Measurements from ENCODE around the gene USP48.

DNA sequence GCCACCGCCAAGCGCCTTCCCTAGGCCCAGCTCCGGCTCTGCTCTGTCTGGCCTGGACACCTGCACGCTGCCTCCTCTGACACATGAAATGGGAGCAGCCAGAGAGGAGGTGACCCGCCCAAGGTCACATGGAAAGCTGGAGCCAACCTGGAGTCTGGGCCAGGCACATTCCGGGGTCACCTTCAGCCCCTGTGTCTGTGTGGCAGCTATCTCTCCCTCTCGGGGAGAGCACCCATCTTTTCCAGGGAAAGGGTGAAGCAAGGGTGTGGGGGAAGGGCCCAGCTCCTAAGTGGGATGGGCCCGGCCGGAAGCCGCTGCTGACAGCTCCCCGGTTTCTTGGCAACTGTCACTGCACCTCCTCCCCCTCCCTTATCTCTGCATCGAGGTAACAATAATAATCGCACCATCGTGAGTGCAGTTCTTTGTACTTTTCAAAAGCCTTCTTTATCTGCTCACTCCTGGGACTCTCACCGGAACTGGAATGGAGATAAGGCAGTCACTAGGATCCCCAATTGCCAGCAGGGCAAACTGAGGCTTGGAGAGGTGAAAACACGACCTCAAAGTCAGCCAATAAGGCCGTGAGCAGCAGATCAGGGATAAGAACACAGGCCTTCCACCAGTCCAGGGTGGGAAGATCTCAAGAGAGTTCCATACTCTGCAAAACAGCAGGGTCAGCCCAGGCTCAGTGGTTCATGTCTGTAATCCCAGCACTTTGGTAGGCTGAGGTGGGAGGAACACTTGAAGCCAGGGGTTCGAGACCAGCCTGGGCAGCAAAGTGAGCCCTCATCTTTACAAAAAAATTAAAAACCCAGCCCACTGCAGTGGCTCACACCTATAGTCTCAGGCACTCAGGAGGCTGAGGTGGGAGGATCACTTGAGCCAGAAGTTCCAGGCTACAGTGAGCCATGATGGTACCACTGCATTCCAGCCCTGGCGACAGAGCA is 150.7 kb downstream of the USP48 start:
- TF ChIP-seq, protein P1, sequence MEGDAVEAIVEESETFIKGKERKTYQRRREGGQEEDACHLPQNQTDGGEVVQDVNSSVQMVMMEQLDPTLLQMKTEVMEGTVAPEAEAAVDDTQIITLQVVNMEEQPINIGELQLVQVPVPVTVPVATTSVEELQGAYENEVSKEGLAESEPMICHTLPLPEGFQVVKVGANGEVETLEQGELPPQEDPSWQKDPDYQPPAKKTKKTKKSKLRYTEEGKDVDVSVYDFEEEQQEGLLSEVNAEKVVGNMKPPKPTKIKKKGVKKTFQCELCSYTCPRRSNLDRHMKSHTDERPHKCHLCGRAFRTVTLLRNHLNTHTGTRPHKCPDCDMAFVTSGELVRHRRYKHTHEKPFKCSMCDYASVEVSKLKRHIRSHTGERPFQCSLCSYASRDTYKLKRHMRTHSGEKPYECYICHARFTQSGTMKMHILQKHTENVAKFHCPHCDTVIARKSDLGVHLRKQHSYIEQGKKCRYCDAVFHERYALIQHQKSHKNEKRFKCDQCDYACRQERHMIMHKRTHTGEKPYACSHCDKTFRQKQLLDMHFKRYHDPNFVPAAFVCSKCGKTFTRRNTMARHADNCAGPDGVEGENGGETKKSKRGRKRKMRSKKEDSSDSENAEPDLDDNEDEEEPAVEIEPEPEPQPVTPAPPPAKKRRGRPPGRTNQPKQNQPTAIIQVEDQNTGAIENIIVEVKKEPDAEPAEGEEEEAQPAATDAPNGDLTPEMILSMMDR (IDR thresholded peaks at IDR 0.05): no peak
- TF ChIP-seq POLR2A (IDR thresholded peaks at IDR 0.05): no peak

All from esophagus squamous epithelium (tissue), 4 donors.